H1 (cell line): ENCODE measurements around the gene ZNF697. TPM values are rescaled to one million over a fixed set of nuclear protein-coding genes. Genes with fewer than 3 reads are reported as not detected.

Experiments used
- POLR2AphosphoS5 ChIP-seq: IDR thresholded peaks from 2 replicates; pipeline ENCODE4 v1.6.1; 2011; ENCODE audit warnings: low read depth, low read length
- SUZ12 ChIP-seq: fragments of 200-600 bp; sonication (generic); IDR thresholded peaks from 2 replicates; pipeline ENCODE4 v1.6.1; 2012; ENCODE audit warnings: mild to moderate bottlenecking, inconsistent platforms, low read length, moderate library complexity, mixed read lengths
- polyA plus RNA-seq, 7 experiments: library from polyadenylated mRNA; depleted of rRNA in 3 of 7; stranded (reverse) in 5 of 7; unstranded in 2 of 7; fragments of >200 nt in 5 of 7; fragments of 200-250 nt in 2 of 7; gene quantifications; 1 replicate in 5 of 7; 2 replicates in 1 of 7; 4 replicates in 1 of 7; pipeline versions ENCODE4 v1.2.1 to v1.2.3, GENCODE V29; 2011 to 2013; ENCODE audit warnings: missing spikeins in 2 of 7, mixed read lengths in 2 of 7
- total RNA-seq: library from RNA; stranded (reverse); fragmentation: NEBNext Ultra II Directional; extraction: Animal tissue kit (Norgen Biotek cat#: 25700); gene quantifications from 2 replicates; pipeline ENCODE4 v1.2.1, GENCODE V29; 2021

ZNF697 gene
- total and polyA plus RNA-seq, 2 of the 8 experiments (the other 6 are each of a cell fraction or from before 2014, with no cell fraction given): 5.6 to 18.3 TPM

DNA sequence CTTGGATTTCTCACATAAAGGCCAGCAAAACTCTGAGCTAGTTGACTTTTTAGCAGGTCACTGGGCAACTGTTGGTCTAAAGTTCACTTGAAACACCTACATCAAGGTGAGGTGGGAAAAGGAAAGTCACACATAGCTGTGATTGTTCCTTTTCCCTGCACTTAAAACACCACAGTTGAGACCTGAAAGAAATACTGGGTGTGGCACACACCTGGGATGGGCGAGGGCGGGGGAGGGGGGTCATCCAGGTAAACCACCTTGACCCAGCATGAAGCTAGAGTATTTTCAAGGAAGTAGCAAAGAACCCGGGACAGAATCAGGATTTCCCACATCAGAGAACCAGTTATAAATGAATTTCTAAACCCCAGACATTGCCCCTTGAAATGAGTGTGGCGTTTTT lies 26.4 kb downstream of the ZNF697 start (continued):
- TF ChIP-seq POLR2AphosphoS5 (no peak), SUZ12 (no peak)
- TF ChIP-seq, all 59 proteins: peak for 0
